ENCODE measurements around the gene DAG1.
A peak's percentile ranks its signal among the peaks of the same experiment; 100 is the strongest.
"Not testable (repeated sequence)": the region's sequence is repeated elsewhere in the genome, so short reads cannot be mapped to it uniquely, and the experiment has no call there.

The DAG1 gene

DNA sequence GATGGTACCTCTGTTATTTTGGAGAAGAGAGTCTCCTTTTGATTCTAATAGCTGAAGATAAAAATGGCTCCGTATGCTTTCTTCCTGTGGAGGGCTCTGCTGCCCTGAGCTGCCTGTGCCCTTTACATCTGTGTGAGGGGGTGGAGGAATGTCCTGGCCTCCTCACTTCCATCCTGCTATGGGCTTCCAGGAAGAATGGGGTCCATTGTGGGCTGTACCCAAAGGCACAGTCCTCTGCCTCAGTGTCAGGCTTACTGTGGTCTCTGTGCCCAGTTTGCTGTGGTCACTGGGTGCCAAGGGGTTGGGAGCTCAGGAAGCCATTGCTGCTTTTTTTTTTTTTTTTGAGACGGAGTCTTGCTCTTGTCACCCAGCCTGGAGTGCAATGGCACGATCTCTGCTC is 14.4 kb downstream of the DAG1 start:
- Mint-ChIP-seq H3K27me3 (no peaks in the 10 kb centered on the region), H3K36me3 (ENCODE audit: insufficient read depth) (peaks cover 20% of the 10 kb centered on the region), H3K4me3 (no peak overlapping the region), H3K9me3 (no peaks in the 10 kb centered on the region), H3K4me1 (no peaks in the 10 kb centered on the region), H3K27ac (ENCODE audit: low read depth) (no peak overlapping the region)
- ATAC-seq (replicated peaks; ENCODE audit: extremely low read depth, poor library complexity, severe bottlenecking) (no peak), DNase-seq (ENCODE audit: low spot score in 2 of 2) (no peak)

DNA sequence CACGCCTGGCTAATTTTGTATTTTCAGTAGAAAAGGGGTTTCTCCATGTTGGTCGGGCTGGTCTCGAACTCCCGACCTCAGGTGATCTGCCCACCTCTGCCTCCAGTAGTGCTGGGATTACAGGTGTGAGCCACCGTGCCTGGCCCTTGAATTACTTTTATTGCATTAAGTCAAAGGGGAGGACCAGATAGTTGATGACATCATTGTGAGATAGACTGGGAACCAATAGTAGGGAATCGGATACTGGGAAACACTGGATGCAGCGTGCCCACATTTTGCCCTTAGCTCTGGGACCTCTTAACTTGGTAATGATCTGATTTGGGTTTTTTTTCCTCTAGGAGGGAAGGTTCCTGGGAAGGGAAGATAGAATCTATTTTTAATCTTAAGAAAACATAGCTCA is 19.2 kb downstream of the DAG1 start:
- no peaks in the 10 kb centered on the region for H3K9me3 Mint-ChIP-seq
- ATAC-seq (replicated peaks; ENCODE audit: extremely low read depth, poor library complexity, severe bottlenecking): no peak
- DNase-seq (ENCODE audit: low spot score in 2 of 2): no peak
- no peak overlapping the region for H3K4me3 Mint-ChIP-seq
- H3K36me3 Mint-ChIP-seq (ENCODE audit: insufficient read depth): peaks cover 20% of the 10 kb centered on the region
- peaks cover 5% of the 10 kb centered on the region for H3K4me1 Mint-ChIP-seq
- H3K27me3 Mint-ChIP-seq: no peaks in the 10 kb centered on the region
- H3K27ac Mint-ChIP-seq (ENCODE audit: low read depth): no peak overlapping the region

DNA sequence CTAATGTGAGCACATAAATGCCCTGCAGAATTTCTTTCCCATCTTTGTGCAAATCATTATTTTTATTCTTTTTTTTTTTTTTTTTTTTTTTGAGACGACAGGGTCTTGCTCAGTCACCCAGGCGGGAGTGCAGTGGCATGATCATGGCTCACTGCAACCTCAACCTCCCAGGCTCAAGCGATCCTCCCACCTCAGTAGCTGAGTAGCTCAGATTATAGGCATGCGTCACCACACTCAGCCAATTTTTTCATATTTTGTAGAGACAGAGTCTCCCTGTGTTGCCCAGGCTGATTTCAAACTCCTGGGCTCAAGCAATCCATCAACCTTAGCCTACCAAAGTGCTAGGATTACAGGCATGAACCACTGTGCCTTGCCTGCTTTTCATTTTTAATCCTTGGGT is 22.9 kb downstream of the DAG1 start:
- ATAC-seq (replicated peaks; ENCODE audit: extremely low read depth, poor library complexity, severe bottlenecking) (no peak), DNase-seq (ENCODE audit: low spot score in 2 of 2) (no peak)
- H3K9me3 Mint-ChIP-seq: no peaks in the 10 kb centered on the region
- no peak overlapping the region for H3K27ac Mint-ChIP-seq (ENCODE audit: low read depth)
- peaks cover 20% of the 10 kb centered on the region for H3K36me3 Mint-ChIP-seq (ENCODE audit: insufficient read depth)
- H3K27me3 Mint-ChIP-seq: no peaks in the 10 kb centered on the region
- H3K4me1 Mint-ChIP-seq: peaks cover 5% of the 10 kb centered on the region
- H3K4me3 Mint-ChIP-seq: no peak overlapping the region

DNA sequence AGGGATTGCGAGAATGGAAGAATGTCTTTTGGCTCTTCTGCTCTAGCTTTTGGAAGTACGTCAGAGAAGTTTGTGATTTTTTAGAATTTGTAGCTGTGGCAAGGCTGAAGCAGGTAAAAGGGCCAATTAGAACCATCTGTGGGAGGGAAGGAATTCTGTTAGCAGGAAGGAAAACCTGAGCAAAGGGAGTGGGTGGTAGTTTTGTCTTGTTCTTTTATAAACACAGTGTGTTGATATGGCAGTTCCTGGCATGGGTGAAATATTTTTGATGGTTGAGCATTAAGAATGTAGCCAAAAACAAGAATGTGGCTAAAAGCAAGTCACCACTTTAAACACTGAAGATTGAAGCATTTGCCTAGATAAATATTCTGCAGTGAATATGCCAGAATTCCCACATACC is 23.8 kb downstream of the DAG1 start:
- no peak overlapping the region for H3K4me3 Mint-ChIP-seq
- no peak overlapping the region for H3K27ac Mint-ChIP-seq (ENCODE audit: low read depth)
- DNase-seq (ENCODE audit: low spot score in 2 of 2) (no peak), ATAC-seq (replicated peaks; ENCODE audit: extremely low read depth, poor library complexity, severe bottlenecking) (no peak)
- no peaks in the 10 kb centered on the region for H3K9me3 Mint-ChIP-seq
- H3K36me3 Mint-ChIP-seq (ENCODE audit: insufficient read depth): peaks cover 17% of the 10 kb centered on the region
- H3K4me1 Mint-ChIP-seq: peaks cover 5% of the 10 kb centered on the region
- no peaks in the 10 kb centered on the region for H3K27me3 Mint-ChIP-seq

DNA sequence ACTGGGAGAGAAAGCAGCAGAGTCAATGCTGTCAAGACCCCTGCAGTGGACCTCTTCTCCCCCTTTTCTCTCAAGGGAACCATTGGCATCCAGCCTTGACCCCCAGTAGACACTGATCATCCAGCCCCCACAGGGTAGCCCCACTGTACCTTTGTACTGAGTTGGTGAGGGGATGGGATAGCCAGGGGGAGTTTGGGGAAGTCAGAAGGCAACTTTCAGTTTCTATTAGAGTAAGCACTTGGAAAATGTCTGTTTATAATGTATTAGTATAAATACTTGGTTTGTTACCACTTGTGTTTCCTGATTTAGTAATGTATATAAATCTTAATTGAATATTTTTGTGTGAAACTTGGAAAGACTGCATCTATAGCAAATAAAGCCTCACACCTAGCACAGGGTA is 25.0 kb downstream of the DAG1 start:
- H3K27ac Mint-ChIP-seq (ENCODE audit: low read depth): no peak overlapping the region
- ATAC-seq (replicated peaks; ENCODE audit: extremely low read depth, poor library complexity, severe bottlenecking): no peak

DNA sequence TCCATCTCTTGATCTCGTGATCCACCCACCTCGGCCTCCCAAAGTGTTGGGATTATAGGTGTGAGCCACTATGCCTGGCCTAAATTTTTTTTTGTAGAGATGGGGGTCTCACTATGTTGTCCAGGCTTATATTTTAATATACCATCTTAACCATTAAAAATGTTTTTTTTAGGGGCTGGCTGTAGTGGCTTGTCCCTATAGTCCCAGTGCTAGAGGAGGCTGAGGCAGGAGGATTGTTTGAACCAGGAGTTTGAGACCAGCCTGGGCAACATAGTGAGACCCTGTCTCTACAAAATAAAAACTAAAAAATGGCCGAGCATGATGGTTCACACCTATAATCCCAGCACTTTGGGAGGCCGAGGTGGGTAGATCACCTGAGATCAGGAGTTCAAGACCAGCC is 26.8 kb downstream of the DAG1 start:
- not testable (repeated sequence) for ATAC-seq (replicated peaks; ENCODE audit: extremely low read depth, poor library complexity, severe bottlenecking); H3K36me3 Mint-ChIP-seq (ENCODE audit: insufficient read depth); DNase-seq (ENCODE audit: low spot score in 2 of 2); H3K4me3 Mint-ChIP-seq; H3K27me3 Mint-ChIP-seq; H3K27ac Mint-ChIP-seq (ENCODE audit: low read depth); H3K9me3 Mint-ChIP-seq
- H3K4me1 Mint-ChIP-seq: peaks cover 17% of the 10 kb centered on the region

More for the DNA sequence above, 25.0 kb downstream of the DAG1 start:
- DNase-seq (ENCODE audit: low spot score in 2 of 2): no peak
- H3K4me3 Mint-ChIP-seq: no peak overlapping the region
- H3K27me3 Mint-ChIP-seq: no peaks in the 10 kb centered on the region
- H3K9me3 Mint-ChIP-seq: no peaks in the 10 kb centered on the region
- H3K36me3 Mint-ChIP-seq (ENCODE audit: insufficient read depth): peaks cover 11% of the 10 kb centered on the region
- H3K4me1 Mint-ChIP-seq: peaks cover 5% of the 10 kb centered on the region

DNA sequence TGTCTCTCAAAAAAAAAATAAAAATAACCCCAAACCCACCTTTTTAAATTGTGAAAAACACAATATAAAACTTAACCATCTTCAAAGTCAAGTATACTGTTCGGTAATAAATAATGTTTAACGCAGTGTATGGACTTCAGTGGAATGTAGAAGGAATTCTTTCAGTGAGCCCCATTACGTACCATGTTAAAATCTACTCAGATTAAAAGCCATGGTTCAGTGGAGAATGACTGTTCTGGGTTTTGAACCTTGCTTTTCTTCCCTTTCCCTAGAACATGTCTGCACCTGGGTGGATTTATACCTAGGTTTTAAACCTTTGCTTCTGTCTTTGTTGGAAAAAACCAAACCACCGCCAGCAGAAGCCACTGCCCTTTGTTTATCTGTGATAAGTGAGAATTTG is 27.5 kb downstream of the DAG1 start:
- H3K27ac Mint-ChIP-seq (ENCODE audit: low read depth): peak overlapping the region; percentile 61
- peaks cover 6% of the 10 kb centered on the region for H3K36me3 Mint-ChIP-seq (ENCODE audit: insufficient read depth)
- no peaks in the 10 kb centered on the region for H3K27me3 Mint-ChIP-seq
- no peak overlapping the region for H3K4me3 Mint-ChIP-seq
- DNase-seq (ENCODE audit: low spot score in 2 of 2) (no peak), ATAC-seq (replicated peaks; ENCODE audit: extremely low read depth, poor library complexity, severe bottlenecking) (no peak)
- H3K9me3 Mint-ChIP-seq: no peaks in the 10 kb centered on the region
- peaks cover 23% of the 10 kb centered on the region for H3K4me1 Mint-ChIP-seq

DNA sequence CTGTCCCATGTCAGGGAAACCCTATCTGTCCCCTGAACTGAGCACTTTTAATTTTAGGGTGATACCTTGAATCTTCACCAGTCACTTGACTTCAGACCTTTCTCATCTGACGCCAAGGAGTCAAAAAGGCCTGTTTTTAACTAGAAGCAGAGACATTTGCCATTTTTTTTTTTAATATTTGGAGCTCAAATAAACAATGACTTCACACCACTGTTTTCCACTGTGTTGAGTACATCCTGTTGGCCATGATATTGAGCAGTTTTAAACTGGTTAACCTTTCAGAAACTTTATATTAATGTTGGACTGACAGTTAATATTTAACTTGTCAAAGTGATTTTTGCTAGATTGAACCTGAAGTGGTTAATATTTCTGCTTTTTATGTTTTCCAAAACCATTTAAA is 28.2 kb downstream of the DAG1 start:
- H3K27me3 Mint-ChIP-seq: no peaks in the 10 kb centered on the region
- no peaks in the 10 kb centered on the region for H3K9me3 Mint-ChIP-seq
- ATAC-seq (replicated peaks; ENCODE audit: extremely low read depth, poor library complexity, severe bottlenecking): no peak
- peaks cover 4% of the 10 kb centered on the region for H3K36me3 Mint-ChIP-seq (ENCODE audit: insufficient read depth)
- H3K4me3 Mint-ChIP-seq: no peak overlapping the region
- H3K4me1 Mint-ChIP-seq: peaks cover 28% of the 10 kb centered on the region
- peak overlapping the region; percentile 61 for H3K27ac Mint-ChIP-seq (ENCODE audit: low read depth)
- DNase-seq (ENCODE audit: low spot score in 2 of 2): no peak

DNA sequence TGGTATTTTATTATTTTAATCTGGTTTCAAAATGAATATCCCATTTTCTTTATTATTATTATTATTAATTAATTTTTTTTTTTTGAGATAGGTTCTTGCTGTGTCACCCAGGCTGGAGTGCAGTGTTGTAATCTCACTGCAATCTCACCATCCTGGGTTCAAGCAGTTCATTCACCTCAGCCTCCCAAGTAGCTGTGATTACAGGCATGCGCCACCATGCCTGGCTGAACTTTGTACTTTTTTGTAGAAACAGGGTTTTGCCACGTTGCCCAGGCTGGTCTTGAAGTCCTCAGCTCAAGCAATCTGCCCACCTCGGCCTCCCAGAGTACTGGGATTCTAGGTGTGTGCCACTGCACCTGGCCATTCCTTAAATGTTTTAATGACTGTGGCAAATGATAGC is 28.6 kb downstream of the DAG1 start:
- Mint-ChIP-seq H3K4me3 (no peak overlapping the region), H3K27ac (ENCODE audit: low read depth) (no peak overlapping the region), H3K9me3 (no peaks in the 10 kb centered on the region), H3K27me3 (no peaks in the 10 kb centered on the region), H3K36me3 (ENCODE audit: insufficient read depth) (peaks cover 2% of the 10 kb centered on the region), H3K4me1 (peaks cover 29% of the 10 kb centered on the region)
- no peak for ATAC-seq (replicated peaks; ENCODE audit: extremely low read depth, poor library complexity, severe bottlenecking)
- DNase-seq (ENCODE audit: low spot score in 2 of 2): no peak

DNA sequence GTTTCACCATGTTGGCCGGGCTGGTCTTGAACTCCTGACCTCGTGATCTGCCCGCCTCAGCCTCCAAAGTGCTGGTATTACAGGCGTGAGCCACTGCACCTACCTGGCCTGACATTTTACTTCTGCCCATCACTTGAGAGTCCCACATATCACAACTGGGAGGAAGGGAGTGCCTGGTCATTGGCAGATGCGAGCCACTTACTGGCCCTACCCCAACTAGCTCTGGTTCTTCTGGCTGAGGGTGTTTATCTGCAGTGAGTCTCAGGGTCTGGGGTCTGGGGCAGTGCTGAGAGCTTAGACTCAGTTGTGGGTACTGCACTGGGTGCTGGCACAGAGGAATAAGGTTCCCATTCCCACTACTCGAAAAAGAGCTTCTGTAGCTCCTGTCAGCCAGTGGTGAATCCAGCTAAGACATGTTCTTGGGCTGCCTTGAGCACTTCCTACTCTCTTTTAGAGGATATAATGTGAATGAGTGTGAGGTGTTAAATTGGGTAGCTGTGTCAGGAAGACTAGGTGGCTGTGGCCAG is 30.2 kb downstream of the DAG1 start:
- DNase-seq (ENCODE audit: low spot score in 2 of 2): no peak
- H3K36me3 Mint-ChIP-seq (ENCODE audit: insufficient read depth): peaks cover 2% of the 10 kb centered on the region
- no peak overlapping the region for H3K4me3 Mint-ChIP-seq
- no peaks in the 10 kb centered on the region for H3K9me3 Mint-ChIP-seq
- H3K27ac Mint-ChIP-seq (ENCODE audit: low read depth): peak overlapping the region; percentile 6
- H3K4me1 Mint-ChIP-seq: peaks cover 32% of the 10 kb centered on the region
- no peaks in the 10 kb centered on the region for H3K27me3 Mint-ChIP-seq
- no peak for ATAC-seq (replicated peaks; ENCODE audit: extremely low read depth, poor library complexity, severe bottlenecking)

DNA sequence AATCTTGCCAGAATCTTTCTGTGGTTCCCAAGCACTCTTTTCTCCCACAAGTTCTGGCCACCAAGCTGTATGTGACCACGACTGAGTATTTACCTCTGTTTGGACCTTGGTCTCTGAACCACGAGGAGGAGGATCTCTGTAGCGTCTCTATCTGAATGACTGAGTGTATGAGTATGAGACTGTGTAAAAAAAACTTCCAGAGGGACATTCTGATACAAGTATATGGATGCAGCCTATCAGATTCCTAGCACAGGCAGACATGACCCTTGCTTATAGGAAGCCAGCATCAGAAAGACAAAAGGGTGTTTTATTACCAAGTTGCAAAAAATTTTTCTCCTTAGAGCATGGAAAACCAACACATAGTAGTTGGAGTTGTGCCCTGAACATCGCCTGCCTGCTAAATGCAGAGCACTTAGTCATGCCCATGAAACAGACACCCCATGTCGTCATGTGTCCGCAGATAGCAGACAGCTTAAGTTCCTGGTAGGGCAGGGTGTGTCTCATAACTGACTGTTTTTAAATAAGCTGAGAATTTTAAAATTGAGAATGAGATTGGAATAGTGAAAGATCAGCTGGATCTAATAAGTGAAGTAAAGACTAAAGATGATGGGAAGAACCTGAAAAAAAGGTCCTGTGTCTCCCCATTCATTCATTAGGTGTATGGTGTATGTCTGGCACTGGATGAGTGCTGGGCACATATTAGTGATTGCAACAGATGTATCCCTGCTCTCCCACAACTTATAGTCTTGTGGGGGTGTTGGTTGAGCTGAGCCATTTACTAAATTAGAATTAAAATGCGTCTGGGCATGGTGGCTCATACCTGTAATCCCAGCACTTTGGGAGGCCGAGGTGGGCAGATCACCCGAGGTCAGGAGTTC is 30.9 kb downstream of the DAG1 start:
- DNase-seq (ENCODE audit: low spot score in 2 of 2) (no peak), ATAC-seq (replicated peaks; ENCODE audit: extremely low read depth, poor library complexity, severe bottlenecking) (no peak)
- Mint-ChIP-seq H3K27me3 (no peaks in the 10 kb centered on the region), H3K27ac (ENCODE audit: low read depth) (peak overlapping the region; percentile 6), H3K36me3 (ENCODE audit: insufficient read depth) (peaks cover 2% of the 10 kb centered on the region), H3K9me3 (no peaks in the 10 kb centered on the region), H3K4me3 (no peak overlapping the region), H3K4me1 (peaks cover 32% of the 10 kb centered on the region)

DNA sequence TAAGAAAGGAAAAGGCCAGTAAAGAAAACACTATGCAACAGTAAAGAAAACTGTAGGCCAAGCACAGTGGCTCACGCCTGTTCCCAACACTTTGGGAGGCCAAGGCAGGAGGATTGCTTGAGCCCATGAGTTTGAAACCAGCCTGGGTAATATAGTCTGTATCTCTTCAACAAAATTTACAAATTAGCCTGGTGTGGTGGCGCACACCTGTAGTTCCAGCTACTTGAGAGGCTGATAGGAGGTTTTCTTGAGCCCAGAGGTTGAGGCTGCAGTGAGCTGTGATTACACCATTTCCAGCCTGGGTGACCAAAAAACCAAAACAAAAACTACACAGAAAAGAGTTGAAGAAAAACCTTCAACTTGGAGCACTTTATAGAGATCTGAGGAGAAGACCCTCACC is 31.8 kb downstream of the DAG1 start:
- H3K4me1 Mint-ChIP-seq: peaks cover 32% of the 10 kb centered on the region
- H3K27ac Mint-ChIP-seq (ENCODE audit: low read depth): no peak overlapping the region
- no peaks in the 10 kb centered on the region for H3K27me3 Mint-ChIP-seq
- peaks cover 4% of the 10 kb centered on the region for H3K36me3 Mint-ChIP-seq (ENCODE audit: insufficient read depth)
- H3K4me3 Mint-ChIP-seq: no peak overlapping the region
- H3K9me3 Mint-ChIP-seq: no peaks in the 10 kb centered on the region
- DNase-seq (ENCODE audit: low spot score in 2 of 2): no peak
- no peak for ATAC-seq (replicated peaks; ENCODE audit: extremely low read depth, poor library complexity, severe bottlenecking)

DNA sequence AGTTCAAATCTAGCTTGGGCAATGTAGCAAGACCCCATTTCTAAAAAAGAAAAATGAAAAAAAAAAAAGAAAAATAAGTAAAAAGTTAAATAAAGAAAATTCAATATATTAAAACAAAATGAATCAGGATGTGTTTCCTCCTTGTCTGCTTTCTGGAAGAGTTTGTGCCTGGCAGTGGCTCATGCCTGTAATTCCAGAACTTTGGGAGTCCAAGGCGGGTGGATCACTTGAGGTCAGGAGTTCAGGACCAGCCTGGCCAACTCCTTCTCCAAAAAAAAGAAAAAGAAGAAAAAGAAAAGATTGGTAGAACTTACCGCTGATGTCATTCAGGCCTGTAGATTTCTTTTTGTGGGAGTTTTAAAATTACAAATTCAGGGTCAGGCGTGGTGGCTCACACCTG is 36.8 kb downstream of the DAG1 start:
- Mint-ChIP-seq H3K4me3 (no peak overlapping the region), H3K4me1 (peaks cover 28% of the 10 kb centered on the region), H3K9me3 (no peaks in the 10 kb centered on the region), H3K36me3 (ENCODE audit: insufficient read depth) (peaks cover 8% of the 10 kb centered on the region), H3K27me3 (no peaks in the 10 kb centered on the region), H3K27ac (ENCODE audit: low read depth) (peak overlapping the region; percentile 35)
- ATAC-seq (replicated peaks; ENCODE audit: extremely low read depth, poor library complexity, severe bottlenecking) (no peak), DNase-seq (ENCODE audit: low spot score in 2 of 2) (no peak)

Measured in central memory CD8-positive, alpha-beta T cell (primary cell).